ENCODE data around the gene FANCL.

Gene FANCL

DNA sequence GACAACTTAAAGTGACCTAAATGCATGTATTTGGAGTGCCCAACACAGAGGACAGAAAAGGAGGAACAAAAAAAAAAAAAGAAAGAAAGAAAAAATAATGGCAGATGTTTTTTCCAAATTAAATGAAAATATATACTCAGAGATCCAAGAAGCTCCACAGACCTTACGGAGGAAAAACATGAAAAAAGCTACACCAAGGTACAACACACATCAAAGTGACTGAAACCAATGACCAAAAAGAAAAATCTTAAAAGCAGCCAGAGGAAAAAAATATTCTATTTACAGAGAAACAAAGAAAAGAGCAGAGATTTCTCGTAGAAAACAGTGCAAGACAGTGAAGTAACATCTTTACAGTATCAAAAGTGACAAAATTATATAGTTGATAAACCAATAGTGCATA, 5.1 kb downstream of the FANCL start:
- Histone ChIP-seq H3K27me3 (ENCODE audit: insufficient read depth, poor library complexity, severe bottlenecking) (no peaks in the 10 kb centered on the region), H3K27ac (replicated peaks) (no peak overlapping the region), H3K4me3 (replicated peaks; ENCODE audit: insufficient read depth, low read length) (no peak overlapping the region)
- TF ChIP-seq GABPA (IDR thresholded peaks at IDR 0.05; ENCODE audit: low read depth), result no peak
- no peak for TF ChIP-seq SPI1 (IDR thresholded peaks at IDR 0.05; ENCODE audit: borderline replicate concordance, low read depth)
- no peak for DNase-seq (ENCODE audit: low read depth in 1 of 2, low spot score in 1 of 2)

DNA sequence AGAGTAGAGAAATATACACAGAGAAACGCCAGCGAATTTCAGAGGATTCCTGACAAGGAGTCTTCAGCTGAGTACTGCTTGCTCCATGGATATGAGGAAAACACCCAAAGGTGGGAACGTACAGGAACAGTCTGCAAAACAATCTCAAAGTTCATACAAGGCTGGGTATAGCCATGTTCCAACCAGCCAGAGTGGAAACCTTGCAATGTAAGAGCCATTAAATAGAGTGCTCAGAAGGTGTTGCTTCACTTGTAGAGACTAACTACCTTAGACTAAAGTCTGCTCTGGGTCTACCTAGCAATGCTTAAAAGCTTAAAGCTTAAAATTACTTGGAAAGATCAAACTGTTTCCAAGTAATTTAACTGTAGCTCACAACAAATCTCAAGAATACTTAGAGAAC, 6.0 kb downstream of the FANCL start:
- no peak for DNase-seq (ENCODE audit: low read depth in 1 of 2, low spot score in 1 of 2)
- Histone ChIP-seq H3K27ac (replicated peaks) (no peak overlapping the region), H3K27me3 (ENCODE audit: insufficient read depth, poor library complexity, severe bottlenecking) (no peaks in the 10 kb centered on the region), H3K4me3 (replicated peaks; ENCODE audit: insufficient read depth, low read length) (no peak overlapping the region)
- TF ChIP-seq POLR2AphosphoS5 (IDR thresholded peaks at IDR 0.05; ENCODE audit: low read depth) (no peak), GABPA (IDR thresholded peaks at IDR 0.05; ENCODE audit: low read depth) (no peak), SPI1 (IDR thresholded peaks at IDR 0.05; ENCODE audit: borderline replicate concordance, low read depth) (no peak)
- TF ChIP-seq, protein P1, sequence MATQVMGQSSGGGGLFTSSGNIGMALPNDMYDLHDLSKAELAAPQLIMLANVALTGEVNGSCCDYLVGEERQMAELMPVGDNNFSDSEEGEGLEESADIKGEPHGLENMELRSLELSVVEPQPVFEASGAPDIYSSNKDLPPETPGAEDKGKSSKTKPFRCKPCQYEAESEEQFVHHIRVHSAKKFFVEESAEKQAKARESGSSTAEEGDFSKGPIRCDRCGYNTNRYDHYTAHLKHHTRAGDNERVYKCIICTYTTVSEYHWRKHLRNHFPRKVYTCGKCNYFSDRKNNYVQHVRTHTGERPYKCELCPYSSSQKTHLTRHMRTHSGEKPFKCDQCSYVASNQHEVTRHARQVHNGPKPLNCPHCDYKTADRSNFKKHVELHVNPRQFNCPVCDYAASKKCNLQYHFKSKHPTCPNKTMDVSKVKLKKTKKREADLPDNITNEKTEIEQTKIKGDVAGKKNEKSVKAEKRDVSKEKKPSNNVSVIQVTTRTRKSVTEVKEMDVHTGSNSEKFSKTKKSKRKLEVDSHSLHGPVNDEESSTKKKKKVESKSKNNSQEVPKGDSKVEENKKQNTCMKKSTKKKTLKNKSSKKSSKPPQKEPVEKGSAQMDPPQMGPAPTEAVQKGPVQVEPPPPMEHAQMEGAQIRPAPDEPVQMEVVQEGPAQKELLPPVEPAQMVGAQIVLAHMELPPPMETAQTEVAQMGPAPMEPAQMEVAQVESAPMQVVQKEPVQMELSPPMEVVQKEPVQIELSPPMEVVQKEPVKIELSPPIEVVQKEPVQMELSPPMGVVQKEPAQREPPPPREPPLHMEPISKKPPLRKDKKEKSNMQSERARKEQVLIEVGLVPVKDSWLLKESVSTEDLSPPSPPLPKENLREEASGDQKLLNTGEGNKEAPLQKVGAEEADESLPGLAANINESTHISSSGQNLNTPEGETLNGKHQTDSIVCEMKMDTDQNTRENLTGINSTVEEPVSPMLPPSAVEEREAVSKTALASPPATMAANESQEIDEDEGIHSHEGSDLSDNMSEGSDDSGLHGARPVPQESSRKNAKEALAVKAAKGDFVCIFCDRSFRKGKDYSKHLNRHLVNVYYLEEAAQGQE (IDR thresholded peaks at IDR 0.05; ENCODE audit: insufficient replicate concordance, low read depth), result no peak
- TF ChIP-seq, protein P2, sequence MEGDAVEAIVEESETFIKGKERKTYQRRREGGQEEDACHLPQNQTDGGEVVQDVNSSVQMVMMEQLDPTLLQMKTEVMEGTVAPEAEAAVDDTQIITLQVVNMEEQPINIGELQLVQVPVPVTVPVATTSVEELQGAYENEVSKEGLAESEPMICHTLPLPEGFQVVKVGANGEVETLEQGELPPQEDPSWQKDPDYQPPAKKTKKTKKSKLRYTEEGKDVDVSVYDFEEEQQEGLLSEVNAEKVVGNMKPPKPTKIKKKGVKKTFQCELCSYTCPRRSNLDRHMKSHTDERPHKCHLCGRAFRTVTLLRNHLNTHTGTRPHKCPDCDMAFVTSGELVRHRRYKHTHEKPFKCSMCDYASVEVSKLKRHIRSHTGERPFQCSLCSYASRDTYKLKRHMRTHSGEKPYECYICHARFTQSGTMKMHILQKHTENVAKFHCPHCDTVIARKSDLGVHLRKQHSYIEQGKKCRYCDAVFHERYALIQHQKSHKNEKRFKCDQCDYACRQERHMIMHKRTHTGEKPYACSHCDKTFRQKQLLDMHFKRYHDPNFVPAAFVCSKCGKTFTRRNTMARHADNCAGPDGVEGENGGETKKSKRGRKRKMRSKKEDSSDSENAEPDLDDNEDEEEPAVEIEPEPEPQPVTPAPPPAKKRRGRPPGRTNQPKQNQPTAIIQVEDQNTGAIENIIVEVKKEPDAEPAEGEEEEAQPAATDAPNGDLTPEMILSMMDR (IDR thresholded peaks at IDR 0.05; ENCODE audit: insufficient read depth, low read length), result no peak

DNA sequence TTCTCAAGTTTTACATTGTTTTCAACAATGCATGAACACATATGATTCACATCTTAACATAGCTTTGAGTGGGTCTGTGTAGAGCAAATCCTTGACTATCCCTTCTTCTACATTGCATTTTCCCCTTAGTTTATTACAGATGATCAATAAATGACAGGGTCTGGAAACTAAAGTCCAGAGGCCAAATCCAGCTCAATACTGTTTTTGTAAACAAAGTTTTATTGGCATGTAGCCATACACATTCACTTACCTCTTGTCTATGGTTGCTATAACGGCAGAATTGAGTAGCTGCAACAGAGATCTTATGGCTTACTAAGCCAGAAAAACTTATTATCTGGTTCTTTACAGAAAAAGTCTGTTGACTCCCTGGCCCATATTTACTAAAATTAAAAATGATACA, 12.8 kb downstream of the FANCL start:
- Histone ChIP-seq H3K27ac (replicated peaks) (no peak overlapping the region), H3K27me3 (ENCODE audit: insufficient read depth, poor library complexity, severe bottlenecking) (no peaks in the 10 kb centered on the region), H3K4me3 (replicated peaks; ENCODE audit: insufficient read depth, low read length) (no peak overlapping the region)
- no peak for DNase-seq (ENCODE audit: low read depth in 1 of 2, low spot score in 1 of 2)
- no peak for TF ChIP-seq GABPA (IDR thresholded peaks at IDR 0.05; ENCODE audit: low read depth)
- TF ChIP-seq POLR2AphosphoS5 (IDR thresholded peaks at IDR 0.05; ENCODE audit: low read depth), result no peak
- TF ChIP-seq, protein P1 (IDR thresholded peaks at IDR 0.05; ENCODE audit: insufficient replicate concordance, low read depth), result no peak

DNA sequence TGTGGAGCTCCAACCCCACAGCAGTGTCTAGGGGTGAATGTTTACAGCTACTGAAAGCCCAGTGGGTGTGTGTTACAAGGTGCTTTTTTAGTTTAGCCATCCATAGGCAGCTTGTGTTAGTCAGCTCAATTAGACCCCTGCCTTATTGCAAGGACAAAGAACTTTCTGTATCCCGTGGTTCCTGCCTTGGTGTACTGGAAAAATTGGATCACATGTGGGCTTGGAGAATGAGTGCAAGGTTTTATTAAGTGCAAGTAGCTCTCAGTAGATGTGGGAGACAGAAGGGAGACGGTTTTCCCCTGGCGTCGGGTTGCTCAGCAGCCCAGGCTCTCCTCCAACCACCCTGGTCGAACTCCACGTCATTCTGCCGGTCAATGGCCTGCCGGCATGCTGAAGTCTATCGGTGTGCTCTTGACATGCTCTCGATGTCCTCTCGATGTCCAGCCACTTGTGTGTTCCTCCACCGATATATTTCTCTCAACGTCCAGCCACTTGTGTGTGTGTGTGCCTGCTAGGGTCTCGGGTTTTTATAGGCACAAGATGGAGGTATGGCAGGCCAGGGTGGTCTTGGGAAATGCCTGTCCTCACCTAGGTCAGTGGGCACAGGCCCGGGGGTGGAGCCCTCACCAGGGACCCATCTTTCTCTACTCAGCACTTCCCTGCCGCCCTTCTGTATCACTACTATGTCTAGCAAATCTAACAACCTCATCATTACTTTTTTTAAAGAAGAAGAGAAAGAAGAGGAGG, 13.8 kb downstream of the FANCL start:
- H3K27ac ChIP-seq (replicated peaks), result no peak overlapping the region
- no peaks in the 10 kb centered on the region for H3K27me3 ChIP-seq (ENCODE audit: insufficient read depth, poor library complexity, severe bottlenecking)
- TF ChIP-seq GABPA (IDR thresholded peaks at IDR 0.05; ENCODE audit: low read depth), result no peak
- no peak overlapping the region for H3K4me3 ChIP-seq (replicated peaks; ENCODE audit: insufficient read depth, low read length)
- no peak for DNase-seq (ENCODE audit: low read depth in 1 of 2, low spot score in 1 of 2)

DNA sequence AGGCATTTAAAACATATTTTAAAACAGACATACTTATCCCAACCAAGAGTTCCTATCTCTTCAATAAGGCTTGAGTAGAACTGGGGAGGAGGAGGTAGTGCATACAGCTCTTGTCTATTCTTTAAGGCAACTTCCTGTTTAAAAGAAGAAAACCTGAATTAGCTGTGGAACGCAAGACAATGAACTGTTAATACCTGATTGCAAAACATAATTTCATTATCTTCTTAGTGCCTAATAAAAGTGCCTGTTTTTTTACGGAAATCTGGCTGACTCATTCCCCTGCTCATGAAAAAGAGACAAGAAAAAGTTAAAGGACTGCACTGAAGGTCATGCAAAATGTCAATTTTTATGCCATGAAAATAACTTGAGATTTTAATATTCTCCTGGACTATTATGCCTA, 19.2 kb downstream of the FANCL start:
- DNase-seq (ENCODE audit: low read depth in 1 of 2, low spot score in 1 of 2), result no peak
- no peaks in the 10 kb centered on the region for H3K27me3 ChIP-seq (ENCODE audit: insufficient read depth, poor library complexity, severe bottlenecking)
- no peak overlapping the region for H3K27ac ChIP-seq (replicated peaks)
- no peak overlapping the region for H3K4me3 ChIP-seq (replicated peaks; ENCODE audit: insufficient read depth, low read length)
- no peak for TF ChIP-seq SPI1 (IDR thresholded peaks at IDR 0.05; ENCODE audit: borderline replicate concordance, low read depth)
- TF ChIP-seq, protein P1 (IDR thresholded peaks at IDR 0.05; ENCODE audit: insufficient replicate concordance, low read depth), result no peak
- TF ChIP-seq, protein P2 (IDR thresholded peaks at IDR 0.05; ENCODE audit: insufficient read depth, low read length), result no peak
- no peak for TF ChIP-seq GABPA (IDR thresholded peaks at IDR 0.05; ENCODE audit: low read depth)

All from HL-60 (cell line).